ENCODE measurements around the gene SHC3. TPM values are rescaled to one million over a fixed set of nuclear protein-coding genes. Genes with fewer than 3 reads are reported as not detected.

SHC3 gene
- total and polyA plus RNA-seq, 2 experiments from 2014 or later, result 1.3 to 2.9 TPM

DNA sequence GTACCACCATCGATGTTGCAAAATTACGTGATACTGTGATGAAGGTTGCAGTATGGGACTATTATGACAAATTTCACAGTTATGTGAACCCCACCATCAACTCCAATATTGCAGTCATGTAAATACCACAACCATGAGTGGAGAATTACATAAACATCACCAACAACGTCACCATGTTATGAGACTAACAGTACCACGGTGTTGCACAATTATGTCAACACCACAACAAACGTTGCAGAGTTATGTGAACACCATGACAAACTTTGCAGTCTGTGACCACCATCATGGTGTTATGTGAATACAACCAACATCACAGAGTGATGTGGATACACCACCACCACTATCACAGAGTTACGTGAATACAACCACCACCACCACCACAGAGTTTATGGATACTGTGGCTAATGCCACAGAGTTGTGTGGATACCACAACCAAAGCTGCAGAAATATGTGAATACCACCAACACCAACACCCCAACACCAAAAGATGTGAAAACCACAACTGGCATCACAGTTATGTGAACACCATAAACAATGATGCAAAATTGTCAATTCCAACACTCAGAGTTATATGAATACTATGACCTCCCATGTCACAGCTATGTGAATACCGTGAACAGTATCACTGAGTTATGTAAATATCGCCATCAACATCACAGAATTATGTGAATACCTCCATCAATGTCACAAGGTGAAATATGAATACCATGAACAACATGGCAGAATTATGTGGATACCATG, 62.4 kb downstream of the SHC3 start (continued):
- TF ChIP-seq, protein P1, sequence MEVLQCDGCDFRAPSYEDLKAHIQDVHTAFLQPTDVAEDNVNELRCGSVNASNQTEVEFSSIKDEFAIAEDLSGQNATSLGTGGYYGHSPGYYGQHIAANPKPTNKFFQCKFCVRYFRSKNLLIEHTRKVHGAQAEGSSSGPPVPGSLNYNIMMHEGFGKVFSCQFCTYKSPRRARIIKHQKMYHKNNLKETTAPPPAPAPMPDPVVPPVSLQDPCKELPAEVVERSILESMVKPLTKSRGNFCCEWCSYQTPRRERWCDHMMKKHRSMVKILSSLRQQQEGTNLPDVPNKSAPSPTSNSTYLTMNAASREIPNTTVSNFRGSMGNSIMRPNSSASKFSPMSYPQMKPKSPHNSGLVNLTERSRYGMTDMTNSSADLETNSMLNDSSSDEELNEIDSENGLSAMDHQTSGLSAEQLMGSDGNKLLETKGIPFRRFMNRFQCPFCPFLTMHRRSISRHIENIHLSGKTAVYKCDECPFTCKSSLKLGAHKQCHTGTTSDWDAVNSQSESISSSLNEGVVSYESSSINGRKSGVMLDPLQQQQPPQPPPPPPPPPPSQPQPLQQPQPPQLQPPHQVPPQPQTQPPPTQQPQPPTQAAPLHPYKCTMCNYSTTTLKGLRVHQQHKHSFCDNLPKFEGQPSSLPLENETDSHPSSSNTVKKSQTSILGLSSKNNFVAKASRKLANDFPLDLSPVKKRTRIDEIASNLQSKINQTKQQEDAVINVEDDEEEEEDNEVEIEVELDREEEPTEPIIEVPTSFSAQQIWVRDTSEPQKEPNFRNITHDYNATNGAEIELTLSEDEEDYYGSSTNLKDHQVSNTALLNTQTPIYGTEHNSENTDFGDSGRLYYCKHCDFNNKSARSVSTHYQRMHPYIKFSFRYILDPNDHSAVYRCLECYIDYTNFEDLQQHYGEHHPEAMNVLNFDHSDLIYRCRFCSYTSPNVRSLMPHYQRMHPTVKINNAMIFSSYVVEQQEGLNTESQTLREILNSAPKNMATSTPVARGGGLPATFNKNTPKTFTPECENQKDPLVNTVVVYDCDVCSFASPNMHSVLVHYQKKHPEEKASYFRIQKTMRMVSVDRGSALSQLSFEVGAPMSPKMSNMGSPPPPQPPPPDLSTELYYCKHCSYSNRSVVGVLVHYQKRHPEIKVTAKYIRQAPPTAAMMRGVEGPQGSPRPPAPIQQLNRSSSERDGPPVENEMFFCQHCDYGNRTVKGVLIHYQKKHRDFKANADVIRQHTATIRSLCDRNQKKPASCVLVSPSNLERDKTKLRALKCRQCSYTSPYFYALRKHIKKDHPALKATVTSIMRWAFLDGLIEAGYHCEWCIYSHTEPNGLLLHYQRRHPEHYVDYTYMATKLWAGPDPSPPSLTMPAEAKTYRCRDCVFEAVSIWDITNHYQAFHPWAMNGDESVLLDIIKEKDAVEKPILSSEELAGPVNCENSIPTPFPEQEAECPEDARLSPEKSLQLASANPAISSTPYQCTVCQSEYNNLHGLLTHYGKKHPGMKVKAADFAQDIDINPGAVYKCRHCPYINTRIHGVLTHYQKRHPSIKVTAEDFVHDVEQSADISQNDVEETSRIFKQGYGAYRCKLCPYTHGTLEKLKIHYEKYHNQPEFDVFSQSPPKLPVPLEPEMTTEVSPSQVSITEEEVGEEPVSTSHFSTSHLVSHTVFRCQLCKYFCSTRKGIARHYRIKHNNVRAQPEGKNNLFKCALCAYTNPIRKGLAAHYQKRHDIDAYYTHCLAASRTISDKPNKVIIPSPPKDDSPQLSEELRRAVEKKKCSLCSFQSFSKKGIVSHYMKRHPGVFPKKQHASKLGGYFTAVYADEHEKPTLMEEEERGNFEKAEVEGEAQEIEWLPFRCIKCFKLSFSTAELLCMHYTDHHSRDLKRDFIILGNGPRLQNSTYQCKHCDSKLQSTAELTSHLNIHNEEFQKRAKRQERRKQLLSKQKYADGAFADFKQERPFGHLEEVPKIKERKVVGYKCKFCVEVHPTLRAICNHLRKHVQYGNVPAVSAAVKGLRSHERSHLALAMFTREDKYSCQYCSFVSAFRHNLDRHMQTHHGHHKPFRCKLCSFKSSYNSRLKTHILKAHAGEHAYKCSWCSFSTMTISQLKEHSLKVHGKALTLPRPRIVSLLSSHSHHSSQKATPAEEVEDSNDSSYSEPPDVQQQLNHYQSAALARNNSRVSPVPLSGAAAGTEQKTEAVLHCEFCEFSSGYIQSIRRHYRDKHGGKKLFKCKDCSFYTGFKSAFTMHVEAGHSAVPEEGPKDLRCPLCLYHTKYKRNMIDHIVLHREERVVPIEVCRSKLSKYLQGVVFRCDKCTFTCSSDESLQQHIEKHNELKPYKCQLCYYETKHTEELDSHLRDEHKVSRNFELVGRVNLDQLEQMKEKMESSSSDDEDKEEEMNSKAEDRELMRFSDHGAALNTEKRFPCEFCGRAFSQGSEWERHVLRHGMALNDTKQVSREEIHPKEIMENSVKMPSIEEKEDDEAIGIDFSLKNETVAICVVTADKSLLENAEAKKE (CRISPR knock-in tag; IDR thresholded peaks at IDR 0.05), result no peak
- no peak for TF ChIP-seq JUNB (IDR thresholded peaks at IDR 0.05; ENCODE audit: unreplicated experiment)
- no peak for TF ChIP-seq EZH2 (IDR thresholded peaks at IDR 0.05; ENCODE audit: low read depth, unreplicated experiment)
- TF ChIP-seq, protein P2, sequence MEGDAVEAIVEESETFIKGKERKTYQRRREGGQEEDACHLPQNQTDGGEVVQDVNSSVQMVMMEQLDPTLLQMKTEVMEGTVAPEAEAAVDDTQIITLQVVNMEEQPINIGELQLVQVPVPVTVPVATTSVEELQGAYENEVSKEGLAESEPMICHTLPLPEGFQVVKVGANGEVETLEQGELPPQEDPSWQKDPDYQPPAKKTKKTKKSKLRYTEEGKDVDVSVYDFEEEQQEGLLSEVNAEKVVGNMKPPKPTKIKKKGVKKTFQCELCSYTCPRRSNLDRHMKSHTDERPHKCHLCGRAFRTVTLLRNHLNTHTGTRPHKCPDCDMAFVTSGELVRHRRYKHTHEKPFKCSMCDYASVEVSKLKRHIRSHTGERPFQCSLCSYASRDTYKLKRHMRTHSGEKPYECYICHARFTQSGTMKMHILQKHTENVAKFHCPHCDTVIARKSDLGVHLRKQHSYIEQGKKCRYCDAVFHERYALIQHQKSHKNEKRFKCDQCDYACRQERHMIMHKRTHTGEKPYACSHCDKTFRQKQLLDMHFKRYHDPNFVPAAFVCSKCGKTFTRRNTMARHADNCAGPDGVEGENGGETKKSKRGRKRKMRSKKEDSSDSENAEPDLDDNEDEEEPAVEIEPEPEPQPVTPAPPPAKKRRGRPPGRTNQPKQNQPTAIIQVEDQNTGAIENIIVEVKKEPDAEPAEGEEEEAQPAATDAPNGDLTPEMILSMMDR (conservative IDR thresholded peaks at IDR 0.05; ENCODE audit: low read depth in 2 of 2), result no peak
- TF ChIP-seq, protein P3, sequence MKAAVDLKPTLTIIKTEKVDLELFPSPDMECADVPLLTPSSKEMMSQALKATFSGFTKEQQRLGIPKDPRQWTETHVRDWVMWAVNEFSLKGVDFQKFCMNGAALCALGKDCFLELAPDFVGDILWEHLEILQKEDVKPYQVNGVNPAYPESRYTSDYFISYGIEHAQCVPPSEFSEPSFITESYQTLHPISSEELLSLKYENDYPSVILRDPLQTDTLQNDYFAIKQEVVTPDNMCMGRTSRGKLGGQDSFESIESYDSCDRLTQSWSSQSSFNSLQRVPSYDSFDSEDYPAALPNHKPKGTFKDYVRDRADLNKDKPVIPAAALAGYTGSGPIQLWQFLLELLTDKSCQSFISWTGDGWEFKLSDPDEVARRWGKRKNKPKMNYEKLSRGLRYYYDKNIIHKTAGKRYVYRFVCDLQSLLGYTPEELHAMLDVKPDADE (IDR thresholded peaks at IDR 0.05), result no peak
- no peak for TF ChIP-seq POLR2AphosphoS5 (IDR thresholded peaks at IDR 0.05; ENCODE audit: low read depth)
- TF ChIP-seq ZNF114 (CRISPR knock-in tag; IDR thresholded peaks at IDR 0.05), result no peak

All from GM23338 (cell line).